A549 (cell line): ENCODE measurements around the gene SLC9C1.

Experiments
- BHLHE40 ChIP-seq: IDR thresholded peaks from 2 replicates; pipeline ENCODE4 v1.6.1; 2012; ENCODE audit warnings: low read depth, low read length, inconsistent platforms
- CBX8 ChIP-seq: fragments of 200-600 bp; sonication (generic); IDR thresholded peaks from 2 replicates; pipeline ENCODE4 v1.6.1; 2016
- CEBPB ChIP-seq, 2 experiments: fragments of >200 bp in 1 of 2; sonication (Bioruptor Twin) in 1 of 2; formaldehyde crosslinking in 1 of 2; IDR thresholded peaks; 2 replicates each; pipeline ENCODE4 v1.6.1; 2012 to 2016
- CHD4 ChIP-seq: fragments of 200-600 bp; sonication (generic); IDR thresholded peaks from 2 replicates; pipeline ENCODE4 v1.6.1; 2016; ENCODE audit warnings: antibody characterized with exemption, mild to moderate bottlenecking, borderline replicate concordance
- EHMT2 ChIP-seq: fragments of 200-600 bp; sonication (generic); IDR thresholded peaks from 2 replicates; pipeline ENCODE4 v1.6.1; 2016; ENCODE audit warnings: antibody characterized with exemption, low read depth, mild to moderate bottlenecking, moderate library complexity
- HMGXB4 ChIP-seq: fragments of 250-450 bp; sonication (Bioruptor Pico); IDR thresholded peaks from 2 replicates; pipeline ENCODE4 v1.5.0; 2021; ENCODE audit warnings: mild to moderate bottlenecking, moderate library complexity, borderline replicate concordance
- MAZ ChIP-seq: fragments of 150-350 bp; IDR thresholded peaks from 2 replicates; pipeline ENCODE4 v1.6.1; 2014; ENCODE audit warnings: antibody characterized with exemption, low read depth, low read length, borderline replicate concordance
- MYC ChIP-seq: IDR thresholded peaks from 2 replicates; pipeline ENCODE4 v1.6.1; 2012; ENCODE audit warnings: mild to moderate bottlenecking, inconsistent platforms, low read length, improper control_type of control experiment, borderline replicate concordance
- NR3C1 ChIP-seq: fragments of >200 bp; sonication (Bioruptor Twin); formaldehyde crosslinking; IDR thresholded peaks from 3 replicates; pipeline ENCODE4 v1.6.1; 2017
- PHF8 ChIP-seq: fragments of 200-600 bp; sonication (generic); IDR thresholded peaks from 2 replicates; pipeline ENCODE4 v1.6.1; 2016; ENCODE audit warnings: low read depth, mild to moderate bottlenecking, antibody characterized with exemption, moderate library complexity, borderline replicate concordance
- POLR2A ChIP-seq: IDR thresholded peaks from 2 replicates; pipeline ENCODE4 v1.6.1; 2012; ENCODE audit warnings: mild to moderate bottlenecking, low read length
- ZFP36 ChIP-seq: fragments of 450-650 bp; IDR thresholded peaks from 2 replicates; pipeline ENCODE4 v1.6.1; 2014; ENCODE audit warnings: borderline replicate concordance; ENCODE audit not compliant: partially characterized antibody
- TF ChIP-seq, protein P1 (sequence below): fragments of >200 bp; sonication (Bioruptor Twin); formaldehyde crosslinking; IDR thresholded peaks from 3 replicates; pipeline ENCODE4 v1.5.1; 2016

GRCh38 chr3:112308151-112308911, 14.3 kb upstream of the SLC9C1 start:
- TF ChIP-seq, protein P1, sequence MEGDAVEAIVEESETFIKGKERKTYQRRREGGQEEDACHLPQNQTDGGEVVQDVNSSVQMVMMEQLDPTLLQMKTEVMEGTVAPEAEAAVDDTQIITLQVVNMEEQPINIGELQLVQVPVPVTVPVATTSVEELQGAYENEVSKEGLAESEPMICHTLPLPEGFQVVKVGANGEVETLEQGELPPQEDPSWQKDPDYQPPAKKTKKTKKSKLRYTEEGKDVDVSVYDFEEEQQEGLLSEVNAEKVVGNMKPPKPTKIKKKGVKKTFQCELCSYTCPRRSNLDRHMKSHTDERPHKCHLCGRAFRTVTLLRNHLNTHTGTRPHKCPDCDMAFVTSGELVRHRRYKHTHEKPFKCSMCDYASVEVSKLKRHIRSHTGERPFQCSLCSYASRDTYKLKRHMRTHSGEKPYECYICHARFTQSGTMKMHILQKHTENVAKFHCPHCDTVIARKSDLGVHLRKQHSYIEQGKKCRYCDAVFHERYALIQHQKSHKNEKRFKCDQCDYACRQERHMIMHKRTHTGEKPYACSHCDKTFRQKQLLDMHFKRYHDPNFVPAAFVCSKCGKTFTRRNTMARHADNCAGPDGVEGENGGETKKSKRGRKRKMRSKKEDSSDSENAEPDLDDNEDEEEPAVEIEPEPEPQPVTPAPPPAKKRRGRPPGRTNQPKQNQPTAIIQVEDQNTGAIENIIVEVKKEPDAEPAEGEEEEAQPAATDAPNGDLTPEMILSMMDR, result no peak
- no peak for TF ChIP-seq MAZ
- TF ChIP-seq CBX8, result no peak
- TF ChIP-seq POLR2A, result no peak
- TF ChIP-seq CEBPB (IDR thresholded peaks at IDR 0.05), result no peak
- no peak for TF ChIP-seq NR3C1
- TF ChIP-seq EHMT2, result no peak
- no peak for TF ChIP-seq PHF8
- no peak for TF ChIP-seq HMGXB4 (CRISPR knock-in tag)
- no peak for TF ChIP-seq BHLHE40
- no peak for TF ChIP-seq MYC
- TF ChIP-seq ZFP36, result no peak
- no peak for TF ChIP-seq CHD4
